Thoracic aorta (tissue), 2 donors: Measurements from ENCODE around the gene ZNF491. TPM values are rescaled to one million over a fixed set of nuclear protein-coding genes. Genes with fewer than 3 reads are reported as not detected.

Experiments
- ATAC-seq: fragments of 150-250 bp; one replicate; pipeline ENCODE4 v1.8.0; 2017; ENCODE audit warnings: low read depth; ENCODE audit not compliant: insufficient number of reproducible peaks, low FRiP score
- DNase-seq: peaks from one replicate; pipeline ENCODE4 v3.0.0-alpha.2; 2020; ENCODE audit warnings: low spot score
- H3K27ac ChIP-seq, 2 donors: fragments of 200-600 bp; sonication (generic); 1 replicate in 1 of 2; 2 replicates in 1 of 2; pipeline ENCODE4 v1.5.1; 2016; ENCODE audit warnings: mild to moderate bottlenecking in 2 of 2, moderate library complexity in 2 of 2
- H3K27me3 ChIP-seq: fragments of 200-600 bp; sonication (generic); replicated peaks from 2 replicates; pipeline ENCODE4 v1.6.0; 2016; ENCODE audit warnings: mild to moderate bottlenecking; ENCODE audit not compliant: insufficient read depth
- H3K36me3 ChIP-seq: fragments of 200-600 bp; sonication (generic); one replicate; pipeline ENCODE4 v1.5.1; 2016
- H3K4me1 ChIP-seq, 2 donors: fragments of 200-600 bp; sonication (generic); 1 replicate in 1 of 2; 2 replicates in 1 of 2; pipeline versions ENCODE4 v1.5.1 to v1.6.0; 2016; ENCODE audit warnings: low read depth in 2 of 2, mild to moderate bottlenecking in 1 of 2; ENCODE audit not compliant: control insufficient read depth in 1 of 2
- H3K4me3 ChIP-seq: fragments of 200-600 bp; sonication (generic); 2 replicates; pipeline ENCODE4 v1.5.1; 2016; ENCODE audit warnings: mild to moderate bottlenecking
- H3K9me3 ChIP-seq: fragments of 200-600 bp; sonication (generic); 2 replicates; pipeline ENCODE4 v1.5.1; 2016
- CTCF ChIP-seq: fragments of 200-600 bp; sonication (generic); IDR thresholded peaks from one replicate; pipeline ENCODE4 v1.5.1; 2019; ENCODE audit warnings: antibody characterized with exemption
- total RNA-seq, 2 donors: library from RNA; depleted of rRNA; stranded (reverse); fragments of >200 nt; gene quantifications; one replicate each; pipeline versions ENCODE4 v1.1.0 to v1.2.3, GENCODE V29; 2016

ZNF491 gene
- total RNA-seq, 2 donors from 2014 or later = 3.7 to 3.9 TPM

GRCh38 chr19:11784356-11784755 is 14.0 kb upstream of the ZNF491 start:
- no peaks in the 10 kb centered on the region for H3K4me1 ChIP-seq
- no peak for ATAC-seq
- H3K4me3 ChIP-seq = no peak overlapping the region
- peaks cover 89% of the 10 kb centered on the region for H3K9me3 ChIP-seq
- TF ChIP-seq CTCF = no peak
- no peaks in the 10 kb centered on the region for H3K27me3 ChIP-seq
- H3K36me3 ChIP-seq = peaks cover 36% of the 10 kb centered on the region
- no peak overlapping the region for H3K27ac ChIP-seq
- no peak for DNase-seq

DNA sequence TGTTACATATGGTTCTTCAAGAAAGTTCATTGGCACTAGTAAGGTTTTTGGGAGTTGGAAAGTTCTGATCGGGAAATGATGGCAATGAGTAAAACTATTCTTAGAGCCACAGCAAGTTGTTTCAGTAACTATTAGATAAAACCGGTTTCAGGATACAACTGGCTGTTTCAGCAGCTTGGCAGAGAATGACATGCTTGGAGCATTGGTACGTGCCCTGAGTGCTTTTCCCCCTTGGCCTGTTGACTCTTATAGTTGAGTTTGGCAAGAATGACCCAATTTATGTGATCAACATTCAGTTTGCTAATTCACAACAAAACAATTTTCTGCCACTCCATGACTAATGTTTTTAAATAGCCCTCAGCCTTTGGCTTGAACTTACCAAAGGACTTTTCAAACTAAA is 10.8 kb upstream of the ZNF491 start:
- H3K27ac ChIP-seq = no peak overlapping the region
- ATAC-seq (no peak), DNase-seq (no peak)
- peaks cover 6% of the 10 kb centered on the region for H3K36me3 ChIP-seq
- H3K27me3 ChIP-seq = no peaks in the 10 kb centered on the region
- H3K4me1 ChIP-seq = no peaks in the 10 kb centered on the region
- peaks cover 68% of the 10 kb centered on the region for H3K9me3 ChIP-seq
- no peak overlapping the region for H3K4me3 ChIP-seq
- TF ChIP-seq CTCF = no peak

- Histone ChIP-seq H3K9me3 (peaks cover 17% of the 10 kb centered on the region), H3K4me1 (peaks cover 6 to 8% of the 10 kb centered on the region in 2 donors), H3K4me3 (no peak overlapping the region), H3K27me3 (no peaks in the 10 kb centered on the region), H3K36me3 (no peaks in the 10 kb centered on the region), H3K27ac (no peak overlapping the region)
- no peak for DNase-seq
- TF ChIP-seq CTCF = no peak
- no peak for ATAC-seq
Measured at GRCh38 chr19:11792942-11793341, 5.4 kb upstream of the ZNF491 start.

DNA sequence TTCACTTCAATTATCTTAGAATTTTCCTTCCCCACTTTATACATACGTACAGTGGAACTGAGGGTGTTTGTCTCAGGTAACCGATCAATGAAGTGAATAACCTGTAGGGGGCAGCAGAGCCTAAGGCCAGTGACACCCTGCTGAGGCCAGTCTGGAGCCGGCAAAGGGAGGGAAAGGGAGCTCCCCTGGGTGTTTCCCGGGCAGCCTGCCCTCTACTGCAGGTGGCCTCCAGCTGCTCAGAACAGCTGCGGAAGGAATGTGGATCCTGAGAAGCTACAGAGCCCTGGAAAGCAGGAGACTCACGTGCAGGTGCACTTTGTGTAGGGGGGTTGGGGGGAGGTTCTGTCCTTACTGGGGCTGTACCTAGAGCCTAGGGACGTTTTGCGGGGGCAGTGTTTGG is 832 bp upstream of the ZNF491 start:
- no peak overlapping the region for H3K27ac ChIP-seq
- H3K4me3 ChIP-seq = peak overlapping the region; percentile 84
- no peaks in the 10 kb centered on the region for H3K27me3 ChIP-seq
- H3K36me3 ChIP-seq = no peaks in the 10 kb centered on the region
- H3K9me3 ChIP-seq = no peaks in the 10 kb centered on the region
- peak; percentile 40 for DNase-seq
- peaks cover 8 to 12% of the 10 kb centered on the region in 2 donors for H3K4me1 ChIP-seq
- TF ChIP-seq CTCF = peak; percentile 82
- ATAC-seq = no peak

DNA sequence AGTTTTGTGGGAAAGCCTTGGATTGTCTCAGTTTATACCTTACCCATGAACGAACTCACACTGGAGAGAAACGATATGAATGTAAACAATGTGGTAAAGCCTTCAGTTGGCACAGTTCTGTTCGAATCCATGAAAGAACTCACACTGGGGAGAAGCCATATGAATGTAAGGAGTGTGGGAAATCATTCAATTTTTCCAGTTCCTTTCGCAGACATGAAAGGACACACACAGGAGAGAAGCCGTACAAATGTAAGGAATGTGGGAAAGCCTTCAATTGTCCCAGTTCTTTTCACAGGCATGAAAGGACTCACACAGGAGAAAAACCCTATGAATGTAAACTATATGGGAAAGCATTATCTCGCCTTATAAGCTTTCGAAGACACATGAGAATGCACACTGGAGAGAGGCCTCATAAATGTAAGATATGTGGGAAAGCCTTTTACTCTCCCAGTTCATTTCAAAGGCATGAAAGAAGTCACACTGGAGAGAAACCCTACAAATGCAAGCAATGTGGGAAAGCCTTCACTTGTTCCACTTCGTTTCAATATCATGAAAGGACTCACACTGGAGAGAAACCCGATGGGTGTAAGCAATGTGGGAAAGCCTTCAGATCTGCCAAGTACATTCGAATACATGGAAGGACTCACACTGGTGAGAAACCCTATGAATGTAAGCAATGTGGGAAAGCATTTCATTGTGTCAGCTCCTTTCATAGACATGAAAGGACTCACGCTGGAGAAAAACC is 8.2 kb downstream of the ZNF491 start:
- no peaks in the 10 kb centered on the region for H3K4me1 ChIP-seq
- no peak overlapping the region for H3K4me3 ChIP-seq
- no peak for ATAC-seq
- DNase-seq = no peak
- H3K27me3 ChIP-seq = no peaks in the 10 kb centered on the region
- TF ChIP-seq CTCF = no peak
- peaks cover 21% of the 10 kb centered on the region for H3K9me3 ChIP-seq
- H3K36me3 ChIP-seq = peaks cover 17% of the 10 kb centered on the region
- no peak overlapping the region for H3K27ac ChIP-seq
